Epidermal melanocyte (primary cell): Measurements from ENCODE around the gene KCNMA1.

Source experiments
- DNase-seq: peaks from one replicate; pipeline ENCODE4 v3.0.0; 2011; ENCODE audit warnings: low spot score; ENCODE audit not compliant: insufficient read length

KCNMA1 gene

GRCh38 chr10:76880931-76881330, 756.7 kb downstream of the KCNMA1 start:
- no peak for DNase-seq

- no peak for DNase-seq
Observed at GRCh38 chr10:76879116-76879913, 758.3 kb downstream of the KCNMA1 start.

- no peak for DNase-seq
Observed at GRCh38 chr10:76878514-76878913, 759.1 kb downstream of the KCNMA1 start.

- no peak for DNase-seq
Observed at GRCh38 chr10:76874896-76875295, 762.7 kb downstream of the KCNMA1 start.

GRCh38 chr10:76874176-76874575, 763.4 kb downstream of the KCNMA1 start:
- no peak for DNase-seq

- no peak for DNase-seq
Observed at GRCh38 chr10:76871697-76872295, 765.8 kb downstream of the KCNMA1 start.

GRCh38 chr10:76869931-76870330, 767.7 kb downstream of the KCNMA1 start:
- DNase-seq = no peak

GRCh38 chr10:76868098-76868977, 769.3 kb downstream of the KCNMA1 start:
- no peak for DNase-seq

- DNase-seq = no peak
Observed at GRCh38 chr10:76866841-76867586, 770.6 kb downstream of the KCNMA1 start.

GRCh38 chr10:76864922-76865321, 772.7 kb downstream of the KCNMA1 start:
- DNase-seq = no peak

GRCh38 chr10:76858721-76859120, 778.9 kb downstream of the KCNMA1 start:
- DNase-seq = no peak

- no peak for DNase-seq
Observed at GRCh38 chr10:76840802-76841201, 796.8 kb downstream of the KCNMA1 start.

GRCh38 chr10:76839276-76839675, 798.3 kb downstream of the KCNMA1 start:
- DNase-seq = no peak

GRCh38 chr10:76830218-76830617, 807.4 kb downstream of the KCNMA1 start:
- DNase-seq = no peak

- DNase-seq = no peak
Observed at GRCh38 chr10:76829724-76830123, 807.9 kb downstream of the KCNMA1 start.
